Endothelial cell of umbilical vein (primary cell): ENCODE measurements around the gene KCTD2.

ENCODE experiments used
- MAX ChIP-seq: IDR thresholded peaks from 2 replicates; pipeline ENCODE4 v1.6.1; 2011; ENCODE audit not compliant: insufficient read depth, insufficient read length
- POLR2A ChIP-seq: IDR thresholded peaks from 2 replicates; pipeline ENCODE4 v1.6.1; 2012; ENCODE audit warnings: low read depth, mild to moderate bottlenecking, control low read depth, low read length
- TF ChIP-seq, protein P1 (sequence below), 2 donors: IDR thresholded peaks; 1 replicate in 1 of 2; 2 replicates in 1 of 2; pipeline ENCODE4 v1.5.1; 2011; ENCODE audit warnings: low read length in 2 of 2, mild to moderate bottlenecking in 2 of 2, moderate library complexity in 2 of 2, control low read depth in 1 of 2, inconsistent platforms in 1 of 2, low read depth in 1 of 2; ENCODE audit not compliant: insufficient read depth in 1 of 2; ENCODE audit errors: extremely low read depth in 1 of 2

DNA sequence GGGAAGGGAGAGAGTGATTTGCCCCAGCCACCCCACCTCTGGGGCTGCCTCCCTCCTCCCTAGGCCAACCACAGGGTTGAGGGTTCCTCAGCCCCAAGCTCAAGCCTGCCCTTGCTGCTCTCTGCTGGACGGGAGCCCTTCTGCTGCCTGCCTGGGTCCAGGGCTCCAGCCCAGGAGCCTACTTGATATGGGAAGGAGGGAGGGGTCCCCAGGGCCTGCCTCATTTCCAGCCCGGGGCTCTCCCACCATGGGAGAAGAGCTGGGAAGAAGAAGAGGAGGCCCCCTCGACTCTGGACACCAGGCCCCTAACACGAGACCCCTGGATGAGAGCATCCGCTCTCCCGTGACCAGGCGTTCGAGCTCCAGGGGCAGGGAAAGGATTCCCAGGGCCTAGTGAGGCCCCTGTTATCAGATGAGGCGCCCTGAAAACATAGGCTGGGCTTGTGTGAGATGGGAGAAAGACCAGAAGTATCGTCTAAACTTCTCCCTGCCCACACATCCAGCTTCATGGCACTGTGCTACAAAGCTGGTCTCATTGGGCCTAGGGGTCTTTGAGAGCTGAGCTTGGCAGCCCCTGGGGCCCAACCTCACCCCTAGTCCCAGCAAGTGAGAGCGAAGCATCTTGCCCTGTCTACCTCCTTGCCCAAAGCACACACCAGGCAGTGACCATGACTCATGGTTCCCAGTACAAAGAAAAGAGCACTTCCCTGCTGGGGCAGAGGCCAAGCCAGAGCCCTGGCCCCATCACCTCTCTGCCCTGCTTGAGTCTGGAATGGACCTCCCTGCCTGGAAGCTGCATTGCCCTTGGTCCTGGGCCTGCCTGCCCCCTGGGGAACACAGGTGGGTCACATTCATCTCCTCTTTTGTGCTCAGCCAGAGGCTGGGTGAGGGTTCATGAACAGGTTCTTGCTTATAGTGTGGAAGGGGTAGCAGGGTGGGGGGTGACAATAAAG, 41.7 kb downstream of the KCTD2 start:
- TF ChIP-seq, protein P1, sequence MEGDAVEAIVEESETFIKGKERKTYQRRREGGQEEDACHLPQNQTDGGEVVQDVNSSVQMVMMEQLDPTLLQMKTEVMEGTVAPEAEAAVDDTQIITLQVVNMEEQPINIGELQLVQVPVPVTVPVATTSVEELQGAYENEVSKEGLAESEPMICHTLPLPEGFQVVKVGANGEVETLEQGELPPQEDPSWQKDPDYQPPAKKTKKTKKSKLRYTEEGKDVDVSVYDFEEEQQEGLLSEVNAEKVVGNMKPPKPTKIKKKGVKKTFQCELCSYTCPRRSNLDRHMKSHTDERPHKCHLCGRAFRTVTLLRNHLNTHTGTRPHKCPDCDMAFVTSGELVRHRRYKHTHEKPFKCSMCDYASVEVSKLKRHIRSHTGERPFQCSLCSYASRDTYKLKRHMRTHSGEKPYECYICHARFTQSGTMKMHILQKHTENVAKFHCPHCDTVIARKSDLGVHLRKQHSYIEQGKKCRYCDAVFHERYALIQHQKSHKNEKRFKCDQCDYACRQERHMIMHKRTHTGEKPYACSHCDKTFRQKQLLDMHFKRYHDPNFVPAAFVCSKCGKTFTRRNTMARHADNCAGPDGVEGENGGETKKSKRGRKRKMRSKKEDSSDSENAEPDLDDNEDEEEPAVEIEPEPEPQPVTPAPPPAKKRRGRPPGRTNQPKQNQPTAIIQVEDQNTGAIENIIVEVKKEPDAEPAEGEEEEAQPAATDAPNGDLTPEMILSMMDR (IDR thresholded peaks at IDR 0.05; ENCODE audit: extremely low read depth in 1 of 2, insufficient read depth in 1 of 2, low read depth in 1 of 2, low read length in 2 of 2), result no peak
- no peak for TF ChIP-seq MAX
- TF ChIP-seq POLR2A, result peak; percentile 56
